Prostate gland (tissue), 2 donors: ENCODE results near the gene C2orf92. TPM values are rescaled to one million over a fixed set of nuclear protein-coding genes. Genes with fewer than 3 reads are reported as not detected.

ENCODE experiments used
- DNase-seq: peaks from one replicate; pipeline ENCODE4 v3.0.0-alpha.2; 2019; ENCODE audit warnings: low spot score
- H3K27ac ChIP-seq, 2 donors: fragments of 200-600 bp; sonication (generic); 2 replicates each; pipeline ENCODE4 v1.5.1; 2017 to 2019
- H3K27me3 ChIP-seq: fragments of 200-600 bp; sonication (generic); replicated peaks from 2 replicates; pipeline ENCODE4 v1.5.1; 2019; ENCODE audit not compliant: insufficient read depth
- H3K36me3 ChIP-seq, 2 donors: fragments of 200-600 bp; sonication (generic); 1 replicate in 1 of 2; 2 replicates in 1 of 2; pipeline versions ENCODE4 v1.5.1 to v1.8.1; 2017 to 2019
- H3K4me1 ChIP-seq: fragments of 200-600 bp; sonication (generic); replicated peaks from 2 replicates; pipeline ENCODE4 v1.5.1; 2019
- H3K4me3 ChIP-seq, 2 donors: fragments of 200-600 bp; sonication (generic); 2 replicates each; pipeline ENCODE4 v1.5.1; 2017 to 2019
- H3K9me3 ChIP-seq: fragments of 200-600 bp; sonication (generic); 2 replicates; pipeline ENCODE4 v1.5.1; 2017
- CTCF ChIP-seq, 4 experiments: fragments of 200-600 bp in 2 of 4; fragments of 450-650 bp in 2 of 4; sonication (generic) in 2 of 4; IDR thresholded peaks; 1 replicate in 3 of 4; 2 replicates in 1 of 4; pipeline ENCODE4 v1.5.1; 2016 to 2019; ENCODE audit warnings: antibody characterized with exemption in 4 of 4, mild to moderate bottlenecking in 2 of 4, moderate library complexity in 2 of 4
- POLR2A ChIP-seq: fragments of 450-650 bp; IDR thresholded peaks from one replicate; pipeline ENCODE4 v1.6.1; 2016; ENCODE audit warnings: antibody characterized with exemption, mild to moderate bottlenecking
- POLR2AphosphoS5 ChIP-seq: sonication (generic); formaldehyde crosslinking; IDR thresholded peaks from one replicate; pipeline ENCODE4 v1.6.1; 2017; ENCODE audit warnings: antibody characterized with exemption
- WGBS: methylation state at CpG from one replicate; pipeline ENCODE4 v1.1.5; 2018; 5-methylcytosine and 5-hydroxymethylcytosine counted together
- intact Hi-C: fragments of 100-400 bp; cut with DNase I; formaldehyde crosslinking; loops from one replicate; pipeline ENCODE4 v1.14.2; 2022
- total RNA-seq, 2 donors: library from RNA; depleted of rRNA; stranded (reverse); fragments of >200 nt; gene quantifications; one replicate each; pipeline ENCODE4 v1.1.0, GENCODE V29; 2016

Gene C2orf92
- total RNA-seq, 2 donors from 2014 or later: 2.0 to 7.0 TPM

- WGBS: 29% methylated on average over 14 of the region's 14 CpGs
- no peaks in the 10 kb centered on the region for H3K27me3 ChIP-seq
- no peak overlapping the region for H3K27ac ChIP-seq
- no peaks in the 10 kb centered on the region for H3K36me3 ChIP-seq
- intact Hi-C loops: loop anchor here (10.0 kb wide), 2 partner anchors 53 to 103 kb away; partner anchors contain the start of gene COX5B
- TF ChIP-seq CTCF (IDR thresholded peaks at IDR 0.05): peak; percentile 91 to 98 (median 96)
- TF ChIP-seq POLR2AphosphoS5: peak; percentile 78
- no peak for TF ChIP-seq POLR2A
- no peaks in the 10 kb centered on the region for H3K4me1 ChIP-seq
- no peaks in the 10 kb centered on the region for H3K9me3 ChIP-seq
- peak; percentile 90 for DNase-seq
- no peak overlapping the region for H3K4me3 ChIP-seq
Measured at GRCh38 chr2:97697252-97698235, 28.0 kb downstream of the C2orf92 start.

- Histone ChIP-seq H3K9me3 (no peaks in the 10 kb centered on the region), H3K36me3 (no peaks in the 10 kb centered on the region), H3K4me1 (no peaks in the 10 kb centered on the region), H3K27ac (no peak overlapping the region), H3K4me3 (no peak overlapping the region), H3K27me3 (no peaks in the 10 kb centered on the region)
- 77% methylated on average over 4 of the region's 4 CpGs for WGBS
- no peak for DNase-seq
- intact Hi-C loops: loop anchor here (10.0 kb wide), 2 partner anchors 54 to 104 kb away; partner anchors contain the start of gene COX5B
- TF ChIP-seq CTCF (IDR thresholded peaks at IDR 0.05): no peak
- no peak for TF ChIP-seq POLR2AphosphoS5
- TF ChIP-seq POLR2A: no peak
Measured at GRCh38 chr2:97698530-97698929, 29.0 kb downstream of the C2orf92 start.

GRCh38 chr2:97699765-97700444, 30.4 kb downstream of the C2orf92 start:
- 62% methylated on average over 11 of the region's 11 CpGs for WGBS
- Histone ChIP-seq H3K27me3 (no peaks in the 10 kb centered on the region), H3K27ac (no peak overlapping the region), H3K4me3 (no peak overlapping the region), H3K4me1 (no peaks in the 10 kb centered on the region), H3K36me3 (no peaks in the 10 kb centered on the region), H3K9me3 (no peaks in the 10 kb centered on the region)
- intact Hi-C loops: loop anchor here (5.0 to 10.0 kb wide), 3 partner anchors 55 to 687 kb away; partner anchors contain the start of gene COX5B
- TF ChIP-seq POLR2AphosphoS5 (no peak), CTCF (IDR thresholded peaks at IDR 0.05) (peak in 3 of 4 experiments; percentile 35 to 62 (median 49))
- DNase-seq: peak; percentile 22

- no peaks in the 10 kb centered on the region for H3K27me3 ChIP-seq
- no peak for TF ChIP-seq POLR2A
- TF ChIP-seq CTCF (IDR thresholded peaks at IDR 0.05): no peak
- TF ChIP-seq POLR2AphosphoS5: no peak
- 69% methylated on average over 13 of the region's 13 CpGs for WGBS
- H3K36me3 ChIP-seq: no peaks in the 10 kb centered on the region
- DNase-seq: no peak
- no peaks in the 10 kb centered on the region for H3K9me3 ChIP-seq
- H3K4me1 ChIP-seq: no peaks in the 10 kb centered on the region
- no peak overlapping the region for H3K27ac ChIP-seq
- intact Hi-C loops: loop anchor here (5.0 kb wide), 1 partner anchor 686 kb away; no protein-coding TSS in a partner anchor
- no peak overlapping the region for H3K4me3 ChIP-seq
Measured at GRCh38 chr2:97701186-97701585, 31.7 kb downstream of the C2orf92 start.
